Brain pericyte (primary cell): ENCODE results near the gene CD47.

Experiments used
- DNase-seq: peaks from one replicate; pipeline ENCODE4 v3.0.0-alpha.2; 2012; ENCODE audit warnings: low read depth, low spot score

The CD47 gene

DNA sequence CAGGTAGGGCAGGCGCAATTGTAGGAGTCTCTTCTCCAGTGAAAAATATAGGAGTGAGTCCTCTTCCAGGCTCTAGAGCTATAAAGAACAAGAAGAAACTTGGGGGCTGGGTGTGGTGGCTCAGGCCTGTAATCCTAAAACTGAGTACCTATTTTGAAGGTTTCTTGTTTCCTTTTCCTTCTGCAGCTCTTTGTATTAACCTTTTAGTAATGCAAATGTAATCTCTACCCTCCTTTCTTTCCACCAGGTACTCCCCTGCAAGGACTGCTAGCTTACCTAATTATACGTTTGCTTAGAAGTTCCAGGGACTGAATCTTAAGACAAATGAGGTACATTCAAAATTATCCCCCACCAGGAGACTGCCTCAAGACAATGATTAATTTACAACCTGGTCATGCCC, 75.9 kb downstream of the CD47 start:
- no peak for DNase-seq

DNA sequence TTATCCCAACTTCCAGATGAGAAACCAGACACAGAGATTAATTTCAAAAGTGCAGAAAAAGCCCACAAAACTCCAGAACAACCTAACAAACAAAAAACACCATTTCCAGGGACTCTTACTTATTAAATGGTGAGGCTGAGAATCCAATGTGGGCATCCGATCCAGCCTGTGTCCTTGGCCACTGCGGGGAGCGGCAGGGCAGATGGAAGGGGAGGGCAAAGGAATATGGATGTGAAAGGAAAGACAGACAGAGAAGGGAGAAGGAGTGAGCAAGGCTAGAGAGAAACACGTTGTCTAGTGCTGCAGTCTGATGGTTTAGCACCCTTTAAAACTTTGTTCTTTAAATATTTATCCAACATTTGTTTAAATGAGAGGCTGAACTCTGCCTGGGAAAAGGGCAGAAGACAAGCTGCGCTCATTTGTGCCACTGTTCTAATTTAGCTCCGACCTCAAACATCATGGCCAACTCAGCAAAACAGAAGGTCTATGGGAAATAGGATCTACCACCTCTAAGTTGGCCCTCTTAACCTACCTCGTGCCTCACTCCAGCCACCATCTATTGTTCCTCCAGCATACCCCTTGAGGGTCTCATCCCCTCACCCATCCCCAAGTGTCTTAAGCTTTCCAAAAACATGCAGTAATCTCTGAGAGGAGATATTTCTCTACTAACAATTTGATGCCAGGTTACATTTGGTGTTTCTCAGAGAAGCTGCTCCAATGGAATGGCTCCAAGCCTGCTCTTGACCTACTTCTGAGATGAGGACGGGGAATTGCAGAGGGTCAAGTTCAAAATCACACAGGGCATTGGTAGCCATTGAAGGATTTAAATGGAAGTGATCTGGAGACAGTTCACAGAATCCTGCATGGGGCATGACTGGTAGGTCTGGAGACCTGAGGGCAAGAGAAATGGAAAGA, 77.4 kb downstream of the CD47 start:
- DNase-seq, result no peak

DNA sequence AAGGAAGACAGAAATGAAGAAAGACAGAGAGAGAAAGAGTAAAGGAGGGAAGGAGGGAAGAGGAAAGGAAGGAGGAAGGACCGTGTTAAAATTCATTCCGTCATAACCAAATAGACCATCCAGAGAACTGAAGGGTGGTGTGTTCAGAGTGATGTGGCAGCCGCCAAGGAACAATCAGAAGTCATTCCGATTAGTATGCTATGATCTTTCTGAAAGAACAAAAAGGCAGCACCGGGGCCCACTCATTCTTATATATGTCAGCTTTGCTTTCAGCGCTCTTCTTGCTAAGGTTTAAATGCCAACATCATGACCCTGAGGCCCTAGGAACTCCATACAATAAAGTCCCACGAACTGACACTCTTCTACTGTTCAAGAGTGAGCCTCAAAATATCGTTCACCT, 78.5 kb downstream of the CD47 start:
- DNase-seq, result no peak

DNA sequence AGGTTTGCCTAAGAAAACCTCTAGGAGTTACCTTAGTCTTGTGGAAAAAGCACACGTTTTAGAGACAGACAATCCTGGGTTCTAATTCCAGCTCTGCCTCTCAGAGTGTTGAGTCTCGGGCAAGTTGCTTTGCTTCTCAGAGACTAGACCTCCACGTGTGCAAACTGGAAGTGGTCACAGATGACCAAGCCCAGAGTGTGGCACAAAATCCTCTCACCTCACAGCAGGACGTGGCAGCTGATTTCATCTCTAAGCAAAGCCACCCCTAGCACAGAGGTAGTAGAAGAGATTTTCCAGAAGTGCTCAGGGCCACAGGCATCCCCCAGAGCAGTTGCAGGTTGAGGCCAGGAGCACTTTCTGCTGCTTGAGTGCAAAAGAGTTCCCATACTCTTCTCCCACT, 79.2 kb downstream of the CD47 start:
- no peak for DNase-seq

DNA sequence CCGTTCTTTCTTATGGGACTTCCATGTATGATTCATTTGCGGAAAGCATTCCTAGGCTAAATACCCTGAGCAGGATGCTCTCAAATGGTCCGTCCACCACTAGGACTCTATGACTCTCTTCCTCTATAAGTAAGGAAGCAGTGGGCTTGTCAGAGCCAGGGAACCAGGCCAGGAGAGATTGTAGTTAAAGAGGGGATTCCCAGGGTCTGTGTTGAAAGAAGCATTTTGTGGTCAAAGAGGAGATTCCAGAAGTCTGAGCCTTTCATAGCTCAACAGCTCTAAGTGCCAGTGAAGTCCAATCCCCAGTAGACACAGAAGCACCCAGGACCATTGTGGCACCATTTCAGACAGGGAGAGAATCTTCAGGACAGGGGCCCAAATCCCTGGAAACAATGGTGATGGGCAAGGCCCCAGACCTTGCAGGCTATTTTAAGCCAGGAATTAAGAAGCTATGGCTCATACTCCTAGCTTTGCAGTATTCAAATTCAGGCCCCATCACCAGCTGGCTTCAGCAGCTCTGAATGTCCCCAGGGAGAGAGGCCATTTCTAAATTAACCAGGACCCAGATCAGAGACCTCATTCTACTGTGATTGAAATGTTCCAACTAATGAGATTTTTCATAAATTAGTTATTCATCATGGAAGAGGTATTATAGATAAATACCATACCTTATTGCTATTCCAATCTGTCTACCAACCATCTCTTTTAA, 81.7 kb downstream of the CD47 start:
- DNase-seq, result no peak

DNA sequence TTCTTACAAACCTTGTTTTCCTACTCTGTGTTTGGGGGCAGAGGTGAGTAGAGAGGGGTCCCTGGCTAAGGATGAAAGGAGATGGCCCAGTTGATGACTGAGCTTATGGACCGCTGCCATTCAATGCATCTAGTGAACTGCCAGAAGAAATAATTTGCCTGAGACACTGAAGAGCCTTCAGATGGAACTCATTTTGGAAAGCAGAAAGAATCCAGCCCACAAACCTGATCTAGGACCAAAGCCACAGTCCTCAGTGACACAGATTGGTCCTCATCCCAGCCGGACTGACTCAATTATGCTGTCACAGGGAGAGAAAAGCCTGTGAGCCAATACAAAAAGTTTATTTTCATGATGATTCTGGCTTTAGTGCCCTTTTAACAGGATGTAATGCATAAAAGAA, 82.7 kb downstream of the CD47 start:
- DNase-seq, result no peak

DNA sequence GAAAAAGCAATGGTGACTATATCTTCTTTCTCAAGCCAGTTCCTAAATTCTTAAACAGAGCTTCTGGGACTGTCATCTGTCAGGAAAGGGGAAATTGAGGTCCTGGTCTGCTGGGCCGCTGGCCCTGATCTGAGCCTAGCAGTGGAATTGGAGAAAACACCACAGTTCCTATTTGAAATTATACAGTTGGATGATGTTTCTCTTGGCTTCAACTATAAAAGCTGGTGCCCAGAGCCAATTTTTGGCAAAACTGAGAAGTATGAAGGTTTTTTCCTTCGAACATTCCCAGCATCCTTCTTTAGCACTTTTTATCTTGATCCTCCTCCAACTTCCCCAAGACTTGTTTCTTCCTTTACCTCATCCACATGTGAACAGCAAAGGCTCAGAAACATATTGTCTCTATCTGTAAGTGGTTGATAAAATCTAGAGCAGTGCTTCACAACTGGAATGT, 83.9 kb downstream of the CD47 start:
- DNase-seq, result no peak

DNA sequence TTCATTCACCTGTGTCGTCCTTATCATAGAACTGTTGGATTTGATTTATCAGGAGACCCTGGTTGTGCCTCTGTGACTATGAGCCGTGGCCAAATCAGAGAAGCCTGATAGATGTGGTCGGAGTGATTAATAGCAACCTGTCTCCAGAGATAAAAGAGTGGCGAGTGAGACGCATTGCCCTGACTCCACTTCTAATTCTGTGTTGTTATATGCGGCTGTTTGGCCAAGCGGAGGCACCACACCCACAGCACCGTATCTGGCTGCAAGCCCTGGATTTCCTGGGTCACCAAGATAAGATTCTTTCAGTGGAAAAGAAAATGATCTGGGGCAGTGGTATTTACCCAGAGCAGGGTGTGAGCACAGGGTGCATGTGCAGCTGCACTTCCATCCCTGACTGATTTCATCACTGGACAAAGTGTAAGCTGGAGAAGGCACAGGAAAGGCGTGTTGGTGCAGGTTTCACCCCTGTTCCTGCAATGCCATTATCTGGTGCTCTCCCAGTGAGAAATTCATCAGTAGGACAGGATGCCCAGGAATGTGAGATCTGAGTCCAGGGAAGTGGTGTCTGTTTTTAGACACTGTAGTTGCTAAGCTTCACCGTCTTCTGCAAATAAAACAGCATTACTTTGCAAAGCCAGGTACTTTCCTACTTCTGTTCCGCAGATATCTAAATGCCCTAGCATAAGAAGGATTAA, 84.6 kb downstream of the CD47 start:
- no peak for DNase-seq

DNA sequence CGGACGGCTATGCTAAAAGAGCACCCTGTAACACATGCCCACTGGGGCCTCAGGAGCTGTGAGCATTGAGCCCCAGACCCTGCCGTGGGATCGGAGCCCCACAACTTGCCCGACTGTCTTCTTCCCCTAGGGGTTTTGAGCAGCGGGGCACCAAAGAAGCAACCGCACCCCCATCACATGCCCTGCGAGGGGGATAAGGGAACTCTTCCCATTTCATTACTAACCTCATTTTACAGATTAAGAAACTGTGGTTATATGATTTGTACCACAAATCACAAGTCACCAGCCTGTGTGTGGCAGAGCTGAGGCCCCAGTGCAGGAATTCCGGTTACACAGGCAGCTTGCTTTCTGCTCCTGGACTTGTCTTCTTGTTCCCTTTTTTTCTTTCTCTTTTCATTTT, 86.2 kb downstream of the CD47 start:
- DNase-seq, result no peak

DNA sequence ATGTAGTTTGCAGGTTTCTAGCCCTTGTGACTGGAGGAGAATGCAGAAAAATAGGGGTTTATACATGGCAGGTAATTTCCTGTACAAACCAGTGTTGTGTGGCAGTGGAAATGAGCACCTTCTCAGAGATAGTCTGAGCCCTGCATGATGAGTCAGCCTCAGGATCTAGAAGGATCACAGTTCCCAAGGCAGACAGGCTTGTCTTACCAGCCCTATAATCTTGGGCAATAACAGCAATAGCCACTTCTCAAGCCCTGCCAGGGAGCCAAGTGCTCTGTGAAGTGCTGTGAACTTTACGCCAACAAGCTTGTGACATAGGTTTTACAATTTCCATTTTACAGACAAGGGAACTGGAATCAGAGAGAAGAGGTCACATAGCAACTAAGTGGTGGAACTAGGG, 89.4 kb downstream of the CD47 start:
- DNase-seq, result no peak

DNA sequence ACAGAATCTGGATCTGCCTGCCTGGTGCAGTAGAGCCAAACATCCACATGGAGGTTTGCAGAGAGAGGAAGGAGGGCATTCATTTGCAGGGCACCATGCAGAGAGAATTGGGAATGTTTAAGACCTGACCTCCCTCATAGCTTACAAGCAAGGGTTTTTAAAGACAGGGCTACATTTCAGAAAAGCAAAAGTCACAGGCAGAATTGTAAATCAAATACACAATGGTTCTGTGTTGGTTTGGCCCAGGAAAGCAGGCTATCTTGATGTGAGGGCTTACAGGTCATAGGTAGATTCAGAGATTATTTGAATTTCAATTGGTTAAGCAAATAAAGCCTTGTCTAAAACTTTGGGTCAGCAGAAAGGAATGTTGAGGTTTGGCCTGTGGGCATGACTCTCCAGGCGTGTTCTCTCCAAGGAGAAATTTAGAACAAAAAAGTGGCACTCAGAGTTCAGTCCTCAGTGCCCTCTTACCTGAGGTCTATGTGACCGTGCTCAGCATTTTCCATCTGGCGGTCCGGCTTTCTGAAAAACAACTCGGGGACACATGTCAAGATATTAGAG, 91.5 kb downstream of the CD47 start:
- DNase-seq, result no peak

DNA sequence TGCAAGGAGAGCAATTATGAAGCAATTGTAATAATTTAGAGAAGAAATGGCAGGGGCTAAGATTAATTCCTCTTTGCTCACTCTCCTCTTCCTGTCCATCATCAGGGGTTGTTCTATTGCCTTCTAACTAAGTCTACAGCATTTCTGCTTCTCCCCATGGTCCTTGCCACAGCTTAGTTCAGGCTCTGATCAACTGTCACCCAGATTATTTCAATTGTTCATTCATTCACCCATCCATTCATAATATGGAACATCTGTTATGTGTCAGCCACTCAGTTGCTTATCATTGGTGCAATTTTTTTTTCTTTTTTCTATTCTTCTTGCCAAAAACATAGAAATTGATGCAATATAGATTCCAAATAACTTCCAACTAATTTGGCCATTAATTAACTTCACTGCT, 93.2 kb downstream of the CD47 start:
- no peak for DNase-seq

DNA sequence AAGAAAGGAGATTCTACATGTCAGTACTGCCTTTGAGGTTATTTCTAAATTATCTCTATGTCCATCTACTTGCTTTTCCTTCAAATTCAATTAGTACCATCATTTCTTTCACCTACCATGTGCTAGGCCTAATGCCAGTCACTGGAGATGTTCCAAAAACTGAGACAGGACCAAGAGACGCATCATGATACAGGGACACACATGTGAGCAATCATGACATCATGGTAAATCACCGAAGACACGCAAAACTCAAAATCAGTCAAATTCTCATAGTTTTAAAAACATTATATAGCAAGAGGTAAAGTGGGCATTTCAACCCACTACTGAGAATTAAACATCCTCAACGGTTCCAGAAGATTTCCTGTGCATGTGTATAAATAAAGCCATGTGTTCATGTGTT, 95.0 kb downstream of the CD47 start:
- DNase-seq, result no peak

DNA sequence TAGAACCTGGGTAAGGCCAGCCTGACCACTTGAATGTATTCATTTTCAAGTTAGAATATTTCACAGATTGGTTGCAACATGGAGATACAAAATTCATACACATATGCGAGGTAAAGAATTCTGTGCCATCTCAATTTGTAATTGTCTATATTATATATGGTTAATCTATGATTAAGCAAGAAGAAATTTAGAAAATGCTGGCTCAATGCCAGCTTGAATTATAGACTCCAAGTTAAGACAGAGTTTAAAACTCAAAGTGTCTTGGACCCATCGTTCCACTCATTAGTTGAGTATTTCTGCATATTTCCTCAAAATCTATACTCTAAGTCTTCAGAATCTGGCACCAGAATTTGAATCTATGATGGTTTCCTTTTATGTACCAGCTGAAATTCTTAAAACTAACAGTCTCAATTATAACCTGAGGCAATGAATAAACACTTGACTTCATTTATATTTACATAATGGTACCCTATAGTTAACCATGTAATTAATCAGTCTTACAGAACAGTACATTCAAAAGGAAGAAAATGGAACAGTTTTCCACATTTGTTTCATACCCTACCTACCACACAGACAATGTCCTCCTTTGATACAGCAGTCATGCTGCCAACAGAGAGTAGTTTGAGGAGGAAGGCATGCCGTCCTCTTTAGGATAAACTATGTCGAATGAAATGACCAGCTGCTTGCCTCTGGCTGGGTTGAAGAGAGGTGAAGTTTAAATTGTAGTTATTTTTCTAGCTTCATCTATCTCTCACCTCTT, 95.7 kb downstream of the CD47 start:
- no peak for DNase-seq

DNA sequence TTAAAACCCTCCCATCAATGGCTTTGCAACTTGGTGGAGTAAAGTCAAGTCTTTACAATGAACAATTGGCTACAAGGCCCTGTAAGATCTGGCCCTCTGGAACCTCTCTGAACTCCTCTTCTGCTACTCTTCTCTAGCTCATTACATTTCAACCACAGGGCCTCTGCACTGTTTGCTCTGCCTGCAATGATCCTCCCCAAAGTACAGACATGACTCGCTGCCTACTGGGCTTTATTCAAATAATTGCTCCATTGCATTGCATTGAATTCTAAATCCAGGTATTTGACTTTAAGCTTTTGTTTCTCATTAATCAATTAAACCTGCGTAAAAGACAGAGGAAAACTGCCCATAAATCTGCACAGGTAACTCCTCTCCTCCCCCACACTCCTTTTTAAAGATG, 96.7 kb downstream of the CD47 start:
- DNase-seq, result no peak

DNA sequence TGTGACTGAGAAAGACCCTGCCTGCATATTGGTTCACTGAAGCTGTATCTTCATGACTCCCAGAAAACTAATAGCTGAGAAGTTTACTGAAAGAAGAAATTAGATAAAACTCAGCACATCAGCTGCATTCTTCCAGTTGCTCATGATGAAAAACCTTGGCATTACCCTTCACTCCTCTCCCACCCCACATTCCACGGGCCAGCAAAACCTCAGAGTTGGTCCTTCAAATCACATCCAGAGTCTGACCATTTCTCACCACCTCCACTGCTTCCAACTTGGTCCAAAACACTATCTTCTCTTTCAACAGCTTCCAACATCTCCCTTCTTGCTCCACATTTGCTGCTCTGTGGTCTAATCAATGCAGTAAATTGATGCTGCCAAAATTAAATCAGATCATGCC, 97.1 kb downstream of the CD47 start:
- DNase-seq, result no peak
